Umbilical cord (tissue), 2 donors: Measurements from ENCODE around the gene LRIG2. TPM values are rescaled to one million over a fixed set of nuclear protein-coding genes. Genes with fewer than 3 reads are reported as not detected.
"Not testable (repeated sequence)": the region's sequence is repeated elsewhere in the genome, so short reads cannot be mapped to it uniquely, and the experiment has no call there.

Source experiments
- DNase-seq: peaks from one replicate; pipeline ENCODE4 v3.0.0-alpha.2; 2015; ENCODE audit warnings: low spot score
- total RNA-seq: library from RNA; depleted of rRNA; stranded (reverse); fragments of >200 nt; gene quantifications from one replicate; pipeline ENCODE4 v1.2.3, GENCODE V29; 2014; ENCODE audit warnings: low replicate concordance; ENCODE audit not compliant: insufficient read depth

LRIG2 gene, protein sequence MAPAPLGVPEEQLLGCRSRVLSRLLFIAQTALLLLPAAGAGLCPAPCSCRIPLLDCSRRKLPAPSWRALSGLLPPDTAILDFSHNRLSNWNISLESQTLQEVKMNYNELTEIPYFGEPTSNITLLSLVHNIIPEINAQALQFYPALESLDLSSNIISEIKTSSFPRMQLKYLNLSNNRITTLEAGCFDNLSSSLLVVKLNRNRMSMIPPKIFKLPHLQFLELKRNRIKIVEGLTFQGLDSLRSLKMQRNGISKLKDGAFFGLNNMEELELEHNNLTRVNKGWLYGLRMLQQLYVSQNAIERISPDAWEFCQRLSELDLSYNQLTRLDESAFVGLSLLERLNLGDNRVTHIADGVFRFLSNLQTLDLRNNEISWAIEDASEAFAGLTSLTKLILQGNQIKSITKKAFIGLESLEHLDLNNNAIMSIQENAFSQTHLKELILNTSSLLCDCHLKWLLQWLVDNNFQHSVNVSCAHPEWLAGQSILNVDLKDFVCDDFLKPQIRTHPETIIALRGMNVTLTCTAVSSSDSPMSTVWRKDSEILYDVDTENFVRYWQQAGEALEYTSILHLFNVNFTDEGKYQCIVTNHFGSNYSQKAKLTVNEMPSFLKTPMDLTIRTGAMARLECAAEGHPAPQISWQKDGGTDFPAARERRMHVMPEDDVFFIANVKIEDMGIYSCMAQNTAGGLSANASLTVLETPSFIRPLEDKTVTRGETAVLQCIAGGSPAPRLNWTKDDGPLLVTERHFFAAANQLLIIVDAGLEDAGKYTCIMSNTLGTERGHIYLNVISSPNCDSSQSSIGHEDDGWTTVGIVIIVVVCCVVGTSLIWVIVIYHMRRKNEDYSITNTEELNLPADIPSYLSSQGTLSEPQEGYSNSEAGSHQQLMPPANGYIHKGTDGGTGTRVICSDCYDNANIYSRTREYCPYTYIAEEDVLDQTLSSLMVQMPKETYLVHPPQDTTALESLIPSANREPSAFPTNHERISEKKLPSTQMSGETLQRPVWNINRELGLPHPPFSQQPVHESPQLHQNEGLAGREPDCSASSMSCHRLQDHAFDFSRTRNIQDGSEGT
- 15.2 TPM for total RNA-seq

DNA sequence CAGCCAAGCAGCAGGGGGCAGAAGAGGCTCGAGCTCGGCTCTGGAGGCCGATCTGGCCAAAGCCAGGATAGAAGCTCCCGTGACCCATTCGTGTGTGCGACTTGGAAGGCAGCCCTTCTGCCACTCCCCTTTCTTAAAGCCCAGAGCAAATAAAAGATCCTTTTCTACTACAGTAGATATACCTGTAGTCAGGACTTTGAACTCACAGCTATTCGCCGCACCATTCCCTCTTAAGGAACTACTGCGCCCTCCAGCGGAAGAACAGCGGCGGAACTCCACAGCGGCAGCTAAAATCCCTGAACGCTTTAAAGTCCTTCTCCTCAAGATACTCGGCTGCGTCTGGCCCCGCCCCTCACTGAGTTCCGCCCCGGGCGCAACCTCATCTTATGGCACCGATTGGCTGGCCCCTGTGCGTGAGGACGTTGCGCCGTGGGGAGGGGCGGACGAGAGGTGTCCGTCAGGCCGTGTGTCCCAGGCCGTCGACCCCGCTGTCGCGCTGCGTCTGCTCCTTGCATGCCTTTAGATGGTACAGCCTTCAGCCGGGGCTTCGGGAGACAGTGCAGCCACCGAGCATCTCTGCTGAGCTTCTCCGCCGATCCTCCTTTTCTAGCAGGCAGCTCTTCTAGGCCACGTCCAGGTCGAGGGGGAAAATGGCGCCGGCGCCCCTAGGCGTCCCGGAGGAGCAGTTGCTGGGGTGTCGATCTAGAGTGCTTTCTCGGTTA, at the start of gene LRIG2:
TSS of gene LRIG2 (plus strand) at position 442 of the 722 bp plus-strand sequence. CDS start at position 651, 209 bp downstream.
- DNase-seq, result peak; percentile 99

DNA sequence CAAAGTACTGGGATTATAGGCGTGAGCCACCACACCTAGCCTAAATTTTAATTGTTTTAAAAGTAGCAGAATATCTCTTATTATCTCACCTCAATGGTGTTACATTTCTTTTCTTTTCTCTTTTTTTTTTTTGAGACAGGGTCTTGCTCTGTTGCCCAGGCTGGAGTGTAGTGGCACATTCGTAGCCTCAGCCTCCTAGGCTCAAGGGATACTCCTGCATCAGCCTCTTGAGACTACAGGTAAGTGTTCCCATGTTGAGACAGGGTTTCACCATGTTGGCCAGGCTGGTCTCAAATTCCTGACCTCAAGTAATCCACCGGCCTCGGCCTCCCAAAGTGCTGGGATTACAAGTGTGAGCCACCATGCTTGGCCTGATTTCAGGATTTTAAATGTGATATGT, 49.7 kb upstream of the LRIG2 start:
- not testable (repeated sequence) for DNase-seq

DNA sequence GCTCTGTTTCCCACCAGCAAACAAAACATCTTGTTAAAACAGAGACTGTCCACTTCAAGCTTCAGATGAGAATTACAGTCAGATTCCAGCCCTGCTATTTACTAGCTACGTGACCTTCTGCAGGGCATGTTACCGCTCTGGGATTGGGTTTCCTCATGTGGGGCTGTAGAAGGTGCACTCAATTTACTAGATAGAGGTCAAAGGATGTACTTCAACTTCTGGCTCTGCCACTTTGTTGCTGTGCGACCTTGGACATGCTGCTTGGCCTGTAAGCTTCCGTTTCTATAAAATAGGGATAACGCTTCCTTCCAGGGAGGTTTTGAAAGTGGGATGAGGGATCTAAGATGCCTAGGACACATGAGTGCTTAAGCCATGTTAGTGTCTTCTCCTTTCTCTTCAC, 46.0 kb upstream of the LRIG2 start:
- DNase-seq, result no peak

DNA sequence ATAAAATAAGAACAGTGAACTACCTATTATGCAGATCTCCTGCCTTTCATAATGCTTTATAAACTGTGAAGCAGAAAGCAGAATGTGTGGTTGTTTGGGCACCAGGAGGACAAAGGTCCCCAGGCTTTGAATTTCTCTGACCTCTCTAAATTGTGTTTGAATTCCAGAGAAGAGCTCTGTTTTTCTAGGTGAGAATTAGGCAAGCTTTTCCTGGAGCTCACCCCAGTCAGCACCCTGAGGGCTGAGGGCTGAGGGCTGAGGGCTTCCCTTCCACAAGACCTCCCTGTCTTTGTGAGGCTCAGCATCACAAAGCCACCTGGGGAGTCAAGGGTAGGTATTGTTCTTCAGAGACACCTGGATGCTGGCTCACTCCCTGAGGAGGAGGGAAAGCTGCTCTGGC, 45.5 kb upstream of the LRIG2 start:
- DNase-seq, result no peak

DNA sequence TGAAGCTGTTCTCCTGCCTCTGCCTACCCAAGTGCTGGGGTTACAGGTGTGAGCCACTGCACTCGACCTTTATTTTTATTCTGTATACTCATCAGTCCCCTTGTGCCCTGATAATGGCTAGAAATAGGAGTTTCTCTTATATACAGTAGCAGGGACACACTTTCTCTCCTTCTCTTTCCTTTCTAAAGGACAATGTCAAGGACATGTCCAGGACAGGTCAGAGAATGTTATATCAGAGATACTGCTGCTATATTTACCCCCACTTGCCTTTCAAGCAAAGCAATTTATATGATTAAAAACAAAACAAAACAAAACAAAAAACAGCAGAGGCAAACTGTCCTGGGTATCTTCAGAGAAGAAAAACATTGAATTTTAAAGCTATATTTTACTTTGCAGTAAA, 43.2 kb upstream of the LRIG2 start:
- DNase-seq, result no peak

DNA sequence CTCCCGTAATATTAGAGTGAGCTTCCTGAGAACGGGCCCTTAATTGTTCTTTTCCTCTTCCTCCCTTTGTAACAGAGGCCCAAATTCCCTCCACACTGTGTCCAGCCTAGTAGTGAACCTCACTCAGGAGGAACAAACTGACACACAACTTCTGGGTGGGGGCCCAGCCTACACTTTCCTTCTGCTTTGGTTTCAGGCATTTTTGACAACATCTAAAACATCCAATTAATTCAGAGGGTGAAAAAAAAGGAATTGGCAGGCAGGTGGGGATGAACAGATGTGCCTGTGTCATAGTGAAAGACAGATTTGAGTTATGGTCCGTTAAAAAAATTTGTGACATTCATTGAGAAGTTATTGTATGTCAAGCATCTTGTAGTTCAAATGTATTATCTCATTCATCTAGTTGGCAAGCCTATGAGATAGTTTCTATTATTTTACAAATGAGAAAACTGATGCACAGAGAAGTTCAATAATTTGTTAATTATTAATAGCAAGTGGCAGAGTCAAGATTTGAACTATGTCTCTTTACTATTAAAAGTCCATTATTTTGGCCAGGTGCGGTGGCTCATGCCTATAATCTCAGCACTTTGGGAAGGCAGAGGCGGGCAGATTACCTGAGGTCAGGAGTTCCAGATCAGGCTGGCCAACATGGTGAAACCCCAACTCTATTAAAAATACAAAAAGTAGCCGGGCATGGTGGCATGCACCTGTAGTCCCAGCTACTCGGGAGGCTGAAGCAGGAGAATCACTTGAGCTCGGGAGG, 41.6 kb upstream of the LRIG2 start:
- DNase-seq, result no peak

DNA sequence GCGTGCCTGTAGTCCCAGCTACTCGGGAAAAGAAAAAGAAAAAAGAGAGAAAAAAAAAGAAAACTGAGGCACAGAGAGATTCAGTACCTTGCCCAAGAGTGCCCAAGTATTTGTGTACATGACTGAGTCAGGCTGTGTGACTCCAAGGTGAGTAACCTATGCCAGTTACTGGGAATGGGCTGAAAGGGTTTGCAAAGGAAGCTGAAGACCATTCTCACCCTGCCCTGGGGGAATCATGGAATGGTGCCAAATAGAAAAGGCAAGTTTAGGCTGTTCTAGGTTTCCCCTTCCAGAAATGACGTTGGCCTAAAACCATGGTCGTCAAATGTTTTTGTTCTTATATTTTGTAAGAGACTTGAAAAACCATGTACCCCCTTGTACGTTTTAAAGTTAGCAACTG, 37.9 kb upstream of the LRIG2 start:
- DNase-seq, result no peak

DNA sequence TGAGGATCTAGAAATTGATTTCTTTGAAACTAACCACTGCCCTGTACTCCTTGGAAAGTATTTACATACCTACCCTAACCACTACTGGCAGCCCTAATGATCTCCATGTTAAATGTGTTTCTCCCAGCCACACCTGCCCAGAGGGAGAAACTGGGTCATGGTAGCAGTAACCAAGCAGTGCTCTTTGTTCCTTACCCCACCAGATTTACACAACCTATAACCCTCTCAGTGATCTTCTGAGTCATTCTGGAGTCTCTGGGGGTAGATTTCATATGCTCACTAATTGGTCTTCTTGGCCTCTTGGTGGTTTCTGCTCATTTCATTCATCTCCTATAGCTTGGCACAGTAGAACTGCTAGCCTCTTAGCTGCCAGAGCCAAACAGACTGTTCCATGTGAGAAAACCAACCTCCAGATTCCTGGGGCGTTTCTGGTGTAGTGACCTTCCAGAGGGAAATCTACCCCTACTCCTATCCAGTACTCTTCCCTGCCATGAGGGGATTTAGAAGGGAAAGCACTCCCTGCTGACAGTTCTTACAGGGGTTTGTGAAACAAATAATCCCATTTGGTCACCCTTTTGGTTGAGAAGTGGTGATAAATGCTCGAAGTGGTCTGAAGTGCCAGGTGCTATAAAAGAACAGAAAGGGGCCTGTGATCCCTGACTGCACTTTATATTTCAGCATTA, 36.2 kb upstream of the LRIG2 start:
- DNase-seq, result no peak

DNA sequence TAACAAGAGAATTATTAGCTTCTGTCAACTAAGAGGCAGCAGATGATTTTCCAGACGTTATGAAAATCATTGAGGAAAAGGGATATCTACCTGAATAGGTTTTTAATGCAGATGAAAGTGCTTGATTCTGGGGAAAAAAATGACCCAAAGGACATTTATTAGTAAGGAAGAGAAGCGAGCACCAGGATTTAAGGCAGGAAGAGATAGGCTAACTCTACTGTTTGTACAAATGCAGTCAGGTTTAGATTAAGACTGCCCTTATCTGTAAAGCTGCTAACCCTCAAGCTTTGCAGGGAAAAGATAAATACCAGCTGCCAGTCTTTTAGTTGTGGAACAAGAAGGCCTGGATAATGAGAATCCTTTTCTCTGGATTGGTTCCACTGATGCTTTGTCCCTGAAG, 33.0 kb upstream of the LRIG2 start:
- peak; percentile 92 for DNase-seq

DNA sequence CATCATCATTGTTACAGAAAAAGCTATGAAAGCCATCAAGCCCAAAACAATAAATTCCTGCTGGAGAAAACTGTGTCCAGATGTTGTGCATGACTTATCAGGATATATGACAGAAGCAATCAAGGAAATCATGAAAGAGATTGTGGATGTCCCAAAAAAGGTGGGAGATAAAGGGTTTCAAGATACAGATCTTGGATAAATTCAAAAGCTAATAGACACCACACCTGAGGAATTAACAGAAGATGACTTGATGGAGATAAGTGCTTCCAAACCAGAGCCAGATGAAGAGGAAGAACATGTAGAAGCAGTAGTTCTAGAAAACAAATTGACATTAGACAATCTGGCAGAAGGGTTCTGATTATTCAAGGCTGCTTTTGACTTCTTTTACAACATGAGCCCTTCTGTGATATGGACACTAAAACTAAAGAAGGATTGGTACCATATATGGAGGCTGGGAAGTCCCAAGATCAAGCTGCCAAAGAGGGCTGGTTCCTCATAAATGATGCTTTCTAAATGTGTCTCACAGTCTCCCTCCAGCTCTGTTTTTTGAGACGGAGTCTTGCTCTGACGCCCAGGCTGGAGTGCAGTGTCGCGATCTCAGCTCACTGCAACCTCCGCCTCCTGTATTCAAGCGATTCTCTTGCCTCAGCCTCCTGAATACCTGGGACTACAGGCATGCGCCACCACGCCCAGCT, 32.1 kb upstream of the LRIG2 start:
- DNase-seq, result peak; percentile 30

DNA sequence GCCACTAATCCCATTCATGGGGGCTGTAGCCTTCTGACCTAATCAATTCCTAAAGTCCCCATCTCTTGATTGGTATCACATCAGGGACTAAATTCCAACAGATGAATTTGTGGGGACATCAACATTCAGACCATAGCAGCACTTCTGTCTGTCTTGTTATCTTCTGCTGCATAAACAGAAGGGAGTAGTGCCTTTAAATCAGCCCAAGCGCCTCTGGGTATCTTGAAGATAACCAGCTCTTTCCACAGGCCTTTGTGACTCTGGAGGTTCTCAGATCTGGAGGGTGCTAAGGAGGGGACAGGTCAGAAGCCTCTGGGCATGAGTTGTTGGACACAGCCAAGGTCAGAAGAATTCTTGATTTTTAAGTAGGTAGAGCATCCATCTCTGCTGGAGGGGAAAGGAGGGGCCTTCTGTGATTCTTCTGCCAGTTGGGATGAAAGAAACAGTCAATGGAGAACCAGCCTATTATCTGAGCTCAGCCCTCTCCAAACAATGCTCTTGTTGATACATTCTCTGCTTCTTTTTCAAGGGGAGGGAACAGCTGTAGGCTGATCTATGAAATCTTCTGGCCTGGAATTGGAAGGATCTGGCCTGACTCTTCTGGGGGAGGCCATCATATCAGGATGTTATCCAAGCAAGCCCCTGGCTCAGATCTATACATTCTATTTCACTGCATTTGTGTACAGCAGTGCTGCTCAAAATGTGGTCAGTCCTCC, 31.3 kb upstream of the LRIG2 start:
- no peak for DNase-seq

DNA sequence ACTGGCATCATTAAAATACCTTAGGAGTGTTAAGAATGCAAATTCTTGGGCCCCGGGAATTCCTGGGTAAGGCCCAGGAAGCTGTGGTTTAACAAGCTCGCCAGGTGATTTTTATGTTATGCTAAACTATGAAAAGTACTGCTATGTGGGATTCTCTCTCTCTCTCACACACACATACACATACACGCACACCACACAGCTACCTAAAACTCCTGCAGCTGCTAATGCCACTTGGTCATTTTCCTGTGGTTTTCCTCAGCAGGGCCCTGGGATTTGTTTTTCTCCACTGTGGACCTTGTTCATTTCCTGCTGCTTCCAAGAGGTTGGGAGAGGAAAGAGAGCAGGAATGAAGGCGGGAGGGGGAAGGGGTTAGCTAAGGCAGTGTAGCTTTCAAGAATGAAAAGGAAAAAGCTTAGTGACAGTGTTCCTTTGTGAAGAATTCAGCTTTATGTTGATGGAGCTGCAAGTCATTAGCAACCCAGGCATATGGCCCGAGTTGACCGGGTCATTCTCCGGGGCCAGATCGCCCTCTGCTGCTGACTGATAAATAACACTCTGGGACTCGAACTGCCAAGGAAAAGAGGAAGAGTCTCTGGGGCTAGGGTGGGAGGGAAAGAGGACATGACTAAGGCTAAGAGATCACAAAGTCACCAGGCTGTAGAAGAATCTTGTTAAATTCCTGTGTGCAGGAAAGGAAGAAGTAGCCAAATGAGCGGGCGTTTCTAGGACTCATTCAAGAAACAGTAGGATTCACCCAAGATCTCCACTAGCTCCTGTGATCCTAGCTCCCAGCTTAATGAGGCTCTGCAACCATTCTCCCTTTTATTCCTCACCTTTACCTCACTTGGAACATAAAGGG, 30.5 kb upstream of the LRIG2 start:
- peak; percentile 77 for DNase-seq

DNA sequence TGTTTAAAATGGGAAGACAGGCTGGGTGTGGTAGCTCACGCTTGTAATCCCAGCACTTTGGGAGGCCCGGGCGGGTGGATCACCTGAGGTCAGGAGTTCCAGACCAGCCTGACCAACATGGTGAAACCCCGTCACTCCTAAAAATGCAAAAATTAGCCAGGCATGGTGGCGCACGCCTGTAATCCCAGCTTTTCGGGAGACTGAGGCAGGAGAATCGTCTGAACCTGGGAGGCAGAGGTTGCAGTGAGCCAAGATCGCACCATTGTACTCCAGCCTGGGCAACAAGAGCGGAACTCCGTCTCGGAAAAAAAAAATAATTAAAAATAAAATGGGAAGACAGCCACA, 29.9 kb upstream of the LRIG2 start:
- not testable (repeated sequence) for DNase-seq

DNA sequence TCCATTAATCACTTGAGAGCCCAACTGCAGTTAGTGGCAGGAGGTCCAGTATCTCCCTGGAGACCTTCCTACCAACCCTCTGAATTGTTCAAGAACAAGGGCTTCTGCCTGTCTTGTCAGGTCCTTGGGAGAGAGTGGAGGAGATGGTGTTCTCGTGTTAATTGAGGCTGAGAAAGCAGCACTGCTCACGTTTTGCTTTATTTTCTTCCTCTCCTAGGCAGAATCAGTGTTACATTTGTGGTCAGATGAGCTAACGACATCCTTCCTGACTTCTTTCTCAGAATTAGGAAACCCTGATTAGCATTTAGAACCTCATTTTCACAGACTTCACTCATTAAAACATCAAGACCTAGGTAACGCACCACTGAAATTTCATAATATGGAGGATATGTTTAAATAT, 26.4 kb upstream of the LRIG2 start:
- no peak for DNase-seq

DNA sequence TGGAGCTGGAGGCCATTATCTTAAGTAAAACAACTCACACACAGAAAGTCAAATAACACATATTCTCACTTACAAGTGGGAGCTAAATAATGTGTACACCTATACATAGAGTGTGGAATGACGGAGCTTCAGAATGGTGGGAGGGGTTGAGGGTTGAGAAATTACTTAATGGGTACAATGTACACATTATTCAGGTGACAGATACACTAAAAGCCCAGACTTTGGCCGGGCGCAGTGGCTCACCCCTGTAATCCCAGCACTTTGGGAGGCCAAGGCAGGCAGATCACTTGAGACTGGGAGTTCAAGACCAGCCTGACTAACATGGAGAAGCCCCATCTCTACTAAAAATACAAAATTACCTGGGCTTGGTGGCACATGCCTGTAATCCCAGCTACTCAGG, 24.9 kb upstream of the LRIG2 start:
- no peak for DNase-seq

DNA sequence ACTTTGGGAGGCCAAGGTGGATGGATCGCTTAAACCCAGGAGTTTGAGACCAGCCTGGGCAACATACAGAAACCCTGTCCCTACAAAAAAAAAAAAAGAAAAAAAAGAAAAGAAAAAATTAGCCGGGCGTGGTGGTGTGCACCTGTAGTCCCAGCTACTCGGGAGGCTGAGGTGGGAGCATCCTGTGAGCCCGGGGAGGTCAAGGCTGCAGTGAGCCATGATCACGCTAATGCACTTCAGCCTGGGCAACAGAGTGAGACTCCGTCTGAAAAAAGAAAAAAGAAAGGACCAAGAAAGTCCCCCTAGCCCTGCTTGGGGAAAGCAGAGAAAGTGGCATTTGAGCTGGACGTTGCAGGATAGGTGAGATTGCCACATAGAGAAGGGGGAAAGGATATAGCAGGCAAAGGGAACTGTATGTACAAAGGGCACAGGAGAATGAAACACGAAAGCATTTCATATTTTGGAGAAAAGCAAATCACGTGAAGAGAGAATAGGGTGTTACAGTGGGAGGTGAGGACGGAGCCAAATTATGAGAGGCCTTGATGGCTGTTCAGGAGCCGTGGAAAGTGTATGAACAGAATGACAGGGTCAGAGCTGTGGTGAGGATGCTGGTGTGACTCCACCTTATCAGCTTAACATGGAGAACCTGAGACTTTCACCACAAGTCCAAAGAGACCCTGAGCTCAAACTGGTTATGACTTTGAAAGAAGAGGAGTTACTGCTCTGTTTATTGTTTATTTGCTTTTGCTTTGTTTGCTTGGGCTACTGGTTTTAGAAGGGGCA, 19.5 kb upstream of the LRIG2 start:
- DNase-seq, result no peak

DNA sequence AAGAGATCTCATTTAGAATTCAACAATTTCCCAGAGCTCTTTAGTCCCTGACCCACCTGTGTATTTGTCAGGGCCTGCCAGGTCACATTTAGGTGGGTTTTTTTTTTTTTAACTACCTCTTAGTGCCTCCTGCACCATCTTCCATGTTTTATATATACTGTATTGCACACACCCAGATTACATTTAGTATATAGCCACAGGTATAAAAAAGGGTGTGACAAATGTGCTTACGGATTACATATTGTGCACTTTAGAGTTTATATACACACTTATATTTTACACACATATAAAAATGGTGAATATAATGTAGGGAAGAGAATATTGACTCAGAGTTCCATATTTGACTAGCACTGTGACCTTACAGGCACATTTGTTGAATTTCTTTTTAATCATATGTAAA, 17.4 kb upstream of the LRIG2 start:
- DNase-seq, result no peak
